Retinal pigment epithelial cell (primary cell): Measurements from ENCODE around the gene MUC4.
"Not testable (repeated sequence)": the region's sequence is repeated elsewhere in the genome, so short reads cannot be mapped to it uniquely, and the experiment has no call there.

Source experiments
- DNase-seq: peaks from one replicate; pipeline ENCODE4 v3.0.0-alpha.2; 2010; ENCODE audit warnings: low read depth
- H3K4me3 ChIP-seq: 2 replicates; pipeline ENCODE4 v1.5.1; 2011; ENCODE audit warnings: mild to moderate bottlenecking, low read length, control low read depth, moderate library complexity
- CTCF ChIP-seq: conservative IDR thresholded peaks from 2 replicates; pipeline ENCODE4 v1.5.1; 2011; ENCODE audit warnings: low read depth, low read length, control low read depth, inconsistent platforms

MUC4 gene

GRCh38 chr3:195808741-195809290 is 2.9 kb downstream of the MUC4 start:
- DNase-seq: no peak
- H3K4me3 ChIP-seq: no peak overlapping the region
- TF ChIP-seq CTCF: no peak

GRCh38 chr3:195807681-195808121 is 4.0 kb downstream of the MUC4 start:
- TF ChIP-seq CTCF: no peak
- no peak for DNase-seq
- no peak overlapping the region for H3K4me3 ChIP-seq

- DNase-seq: no peak
- no peak for TF ChIP-seq CTCF
- no peak overlapping the region for H3K4me3 ChIP-seq
These were observed 4.9 kb downstream of the MUC4 start for GRCh38 chr3:195806916-195807231.

GRCh38 chr3:195806211-195806915 is 5.4 kb downstream of the MUC4 start:
- no peak for DNase-seq
- H3K4me3 ChIP-seq: no peak overlapping the region
- no peak for TF ChIP-seq CTCF

- not testable (repeated sequence) for H3K4me3 ChIP-seq, DNase-seq
These were observed 6.1 kb downstream of the MUC4 start for GRCh38 chr3:195805588-195805987.

GRCh38 chr3:195805181-195805580 is 6.5 kb downstream of the MUC4 start:
- DNase-seq: no peak
- H3K4me3 ChIP-seq: no peak overlapping the region
- no peak for TF ChIP-seq CTCF

GRCh38 chr3:195803289-195803908 is 8.3 kb downstream of the MUC4 start:
- H3K4me3 ChIP-seq: no peak overlapping the region
- no peak for TF ChIP-seq CTCF
- DNase-seq: no peak
